ENCODE measurements around the gene LRRC59. TPM values are rescaled to one million over a fixed set of nuclear protein-coding genes. Genes with fewer than 3 reads are reported as not detected.

The LRRC59 gene
- total and polyA plus RNA-seq, 2 of the 8 experiments (the other 6 are each of a cell fraction or from before 2014, with no cell fraction given), result 48.3 to 117 TPM

- H4K8ac ChIP-seq (ENCODE audit: extremely low read depth, insufficient read depth, low read length), result no peak overlapping the region
- H3K4me2 ChIP-seq (ENCODE audit: insufficient read depth in 1 of 2, low read depth in 2 of 2, low read length in 2 of 2), result no peak overlapping the region
- H4K20me1 ChIP-seq (replicated peaks in 1 of 2; ENCODE audit: control insufficient read depth in 1 of 2, insufficient read depth in 2 of 2, low read length in 2 of 2), result peaks cover 4 to 14% of the 10 kb centered on the region in 2 experiments
These were observed 2.6 kb downstream of the LRRC59 start for GRCh38 chr17:50394711-50395110.

More at GRCh38 chr17:50394711-50395110, 2.6 kb downstream of the LRRC59 start:
- CTCF ChIA-PET (ENCODE audit: partially characterized antibody), result interaction anchor here (1.3 to 5.5 kb wide), 4 partner anchors 9 to 84 kb away, joined by 3 to 87 read pairs (median 40); partner anchors contain the start of genes ACSF2 and RSAD1
- no peak overlapping the region for H2BK120ac ChIP-seq (replicated peaks; ENCODE audit: low read depth, low read length)
- H2BK12ac ChIP-seq (ENCODE audit: low read depth, low read length), result no peak overlapping the region
- no peak overlapping the region for H3K4me3 ChIP-seq (ENCODE audit: extremely low read depth in 1 of 4, insufficient read depth in 2 of 4, low read depth in 3 of 4, low read length in 4 of 4)
- no peak overlapping the region for H3K9ac ChIP-seq (replicated peaks in 1 of 4; ENCODE audit: extremely low read depth in 1 of 4, low read depth in 3 of 4, low read length in 3 of 4)
- H2AK5ac ChIP-seq (ENCODE audit: low read depth, low read length), result no peak overlapping the region
- peaks cover 5% of the 10 kb centered on the region for H3K79me1 ChIP-seq (ENCODE audit: low read depth, low read length)
- TF ChIP-seq ASH2L (IDR thresholded peaks at IDR 0.05; ENCODE audit: low read length) (no peak), RFX5 (IDR thresholded peaks at IDR 0.05; ENCODE audit: borderline replicate concordance, low read depth, low read length) (no peak), HDAC6 (IDR thresholded peaks at IDR 0.05; ENCODE audit: low read depth, low read length) (no peak), PHF8 (conservative IDR thresholded peaks at IDR 0.05; ENCODE audit: low read depth, low read length) (no peak), SRF (IDR thresholded peaks at IDR 0.05; ENCODE audit: low read depth, low read length) (no peak), FOSL1 (IDR thresholded peaks at IDR 0.05; ENCODE audit: insufficient read depth, low read depth, low read length) (no peak), SP4 (IDR thresholded peaks at IDR 0.05; ENCODE audit: low read length) (no peak), POU5F1 (IDR thresholded peaks at IDR 0.05; ENCODE audit: low read depth, low read length) (no peak), EZH2 (IDR thresholded peaks at IDR 0.05; ENCODE audit: low read depth, low read length, severe bottlenecking) (no peak), E2F6 (IDR thresholded peaks at IDR 0.05) (no peak), TAF7 (optimal IDR thresholded peaks at IDR 0.05; ENCODE audit: borderline replicate concordance, low read depth, low read length) (no peak), HDAC2 (IDR thresholded peaks at IDR 0.05; ENCODE audit: borderline replicate concordance in 1 of 2, low read depth in 2 of 2, low read length in 2 of 2) (no peak), TBP (IDR thresholded peaks at IDR 0.05; ENCODE audit: low read depth, low read length) (no peak)
- H4K91ac ChIP-seq (replicated peaks; ENCODE audit: insufficient read length, low read length), result no peak overlapping the region
- peaks cover 38 to 50% (median 45%) of the 10 kb centered on the region in 4 experiments for H3K36me3 ChIP-seq (ENCODE audit: control insufficient read depth in 2 of 4, insufficient read depth in 4 of 4, low read length in 3 of 4)
- no peak overlapping the region for H3K18ac ChIP-seq (ENCODE audit: extremely low read depth, low read length)
- H3K4me1 ChIP-seq (replicated peaks in 1 of 4; ENCODE audit: control insufficient read depth in 3 of 4, insufficient read depth in 4 of 4, low read length in 3 of 4), result no peaks in the 10 kb centered on the region; a peak in 3 of 7 replicates
- no peak overlapping the region for H3K56ac ChIP-seq (replicated peaks; ENCODE audit: insufficient read length, low read depth, low read length)
- no peak overlapping the region for H3K14ac ChIP-seq (ENCODE audit: insufficient read length)
- H3K23ac ChIP-seq (ENCODE audit: insufficient read length), result no peak overlapping the region
- H2BK15ac ChIP-seq (ENCODE audit: low read length), result no peak overlapping the region
- H3K27ac ChIP-seq (ENCODE audit: low read depth, low read length), result no peak overlapping the region
- H3K27me3 ChIP-seq (replicated peaks in 1 of 4; ENCODE audit: control insufficient read depth in 3 of 4, extremely low read depth in 1 of 4, insufficient read depth in 3 of 4, low read length in 3 of 4), result no peaks in the 10 kb centered on the region
- H3K9me3 ChIP-seq (ENCODE audit: insufficient read depth in 2 of 2, low read depth in 1 of 2, low read length in 1 of 2), result peaks cover 0 to 3% of the 10 kb centered on the region in 2 experiments; a peak in 1 of 4 replicates
- H3K79me2 ChIP-seq (ENCODE audit: control insufficient read depth in 1 of 2, insufficient read depth in 2 of 2, low read length in 2 of 2), result peaks cover 0 to 18% of the 10 kb centered on the region in 2 experiments; a peak in 3 of 4 replicates
- 64% methylated on average over 3 of the region's 3 CpGs; no CpG with 5 or more reads in 1 of the 2 experiments for WGBS, 2 experiments (ENCODE audit: extremely low coverage in 1 of 2, insufficient coverage in 1 of 2, insufficient read length in 1 of 2, insufficient replicate concordance in 2 of 2, low coverage in 1 of 2, low lambda C conversion rate in 2 of 2, missing lambda C conversion rate in 1 of 2)
- H3K23me2 ChIP-seq (ENCODE audit: low read depth, low read length), result peaks cover 7% of the 10 kb centered on the region; the same call in 1 of the 2 replicates
- H2BK20ac ChIP-seq (ENCODE audit: low read length), result no peak overlapping the region
- POLR2A ChIA-PET (ENCODE audit: partially characterized antibody), result interaction anchor here (1.2 to 27.4 kb wide), 2 partner anchors 10 to 27 kb away, joined by 3 to 313 read pairs; partner anchors contain the start of genes EME1 and MRPL27
- DNase-seq (ENCODE audit: low read depth in 1 of 2, low spot score in 2 of 2) (no peak), FAIRE-seq (no peak)
- no peak overlapping the region for H2AFZ ChIP-seq (ENCODE audit: low read length)
- H3K4ac ChIP-seq (replicated peaks; ENCODE audit: insufficient read length, low read depth, low read length), result no peak overlapping the region
- no peak overlapping the region for H4K5ac ChIP-seq (ENCODE audit: insufficient read length, low read depth, low read length)
- H2BK5ac ChIP-seq (ENCODE audit: low read depth, low read length), result no peak overlapping the region
